ENCODE results near the gene PRAMEF27.
"Not testable (repeated sequence)": the region's sequence is repeated elsewhere in the genome, so short reads cannot be mapped to it uniquely, and the experiment has no call there.

PRAMEF27 gene

GRCh38 chr1:13056475-13056874 is at the start of gene PRAMEF27:
Gene PRAMEF27, minus strand, starts transcription at chr1:13056575. Its CDS starts 2,916 bp downstream, at chr1:13053659.
- not testable (repeated sequence) for DNase-seq (ENCODE audit: low spot score)

DNA sequence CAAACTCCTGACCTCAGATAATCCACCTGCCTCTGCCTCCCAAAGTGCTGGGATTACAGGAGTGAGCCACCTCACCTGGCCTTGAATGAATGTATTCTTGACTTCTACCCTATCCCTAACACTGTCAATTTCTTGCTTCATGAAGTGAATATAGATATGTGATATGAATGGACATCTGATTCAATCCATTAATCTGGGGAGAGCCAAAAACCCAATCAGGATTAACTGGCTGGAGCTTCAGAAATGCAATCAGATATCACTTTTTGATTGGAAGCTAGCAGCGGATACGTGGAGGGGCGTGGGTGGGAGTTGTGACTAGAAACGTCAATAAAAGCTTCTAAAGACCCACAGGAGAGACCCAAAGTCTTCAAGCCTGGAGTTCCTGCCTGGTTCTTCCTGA is 14.1 kb upstream of the PRAMEF27 start, which contains the start of gene PRAMEF25:
Gene PRAMEF25 (plus strand): TSS at position 301 of the 400 bp plus-strand sequence. CDS start 2,920 bp downstream, outside the sequence.
- not testable (repeated sequence) for DNase-seq (ENCODE audit: low spot score)

DNA sequence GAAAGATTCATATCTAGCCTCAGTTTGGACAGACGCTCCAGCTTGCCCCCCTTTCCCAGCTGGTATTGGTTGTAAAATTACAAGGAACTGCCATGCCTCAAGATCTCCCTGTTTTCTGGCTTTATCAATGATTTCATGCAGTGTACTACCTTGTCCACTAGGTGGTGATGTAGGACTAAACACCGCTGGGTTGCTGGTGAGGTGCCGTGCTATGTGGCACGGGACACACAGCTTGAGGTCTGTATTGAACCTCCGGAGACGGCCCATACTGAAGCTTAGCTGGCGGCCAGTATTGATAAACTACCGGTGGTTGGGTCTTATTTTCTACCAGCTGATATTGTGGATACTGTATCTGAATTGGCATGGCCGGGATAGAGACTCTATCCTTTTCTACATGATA is 36.5 kb downstream of the PRAMEF27 start:
- not testable (repeated sequence) for DNase-seq (ENCODE audit: low spot score)

DNA sequence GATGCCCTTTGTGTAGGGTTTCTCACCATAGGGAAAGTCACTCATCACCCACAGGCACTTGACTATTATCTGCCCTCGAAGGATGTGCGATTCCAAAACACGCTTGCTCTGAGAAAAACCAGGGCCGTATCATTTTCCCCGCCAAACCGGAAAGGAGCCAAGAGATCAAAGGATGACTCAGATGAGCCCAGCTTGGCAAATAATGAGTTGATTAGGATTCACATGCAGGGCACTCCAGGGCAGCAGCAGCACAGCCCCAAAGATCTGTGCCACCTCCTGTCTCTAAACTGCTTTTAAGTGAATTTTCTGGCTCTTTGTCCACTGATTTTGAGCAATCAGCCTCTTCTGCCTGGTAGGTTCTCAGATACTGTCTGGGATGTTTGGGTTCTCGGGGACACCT is 44.4 kb downstream of the PRAMEF27 start:
- not testable (repeated sequence) for DNase-seq (ENCODE audit: low spot score)

- not testable (repeated sequence) for DNase-seq (ENCODE audit: low spot score)
These were observed 47.0 kb downstream of the PRAMEF27 start for GRCh38 chr1:13009348-13009747.

DNA sequence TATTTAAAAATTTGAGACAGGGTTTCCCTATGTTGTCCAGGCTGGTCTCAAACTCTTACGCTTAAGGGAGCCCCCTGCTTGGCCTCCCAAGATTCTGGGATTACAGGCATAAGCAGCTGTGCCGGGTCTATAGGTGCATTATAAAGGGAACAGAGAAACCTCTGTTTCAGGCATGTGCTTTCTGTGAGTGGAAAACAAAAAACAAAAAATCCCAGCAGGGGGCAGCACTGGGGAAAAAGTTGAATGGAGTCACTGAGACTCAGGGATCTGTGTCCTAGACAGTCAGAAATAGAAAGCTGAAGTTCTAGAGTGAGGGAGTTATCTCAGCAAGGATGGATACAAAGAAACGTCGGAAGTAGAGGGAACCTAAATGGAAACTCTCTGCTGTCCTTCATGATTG is 50.6 kb downstream of the PRAMEF27 start:
- DNase-seq (ENCODE audit: low spot score): not testable (repeated sequence)

Measured in GM03348 (cell line).